Heart right ventricle (tissue), 16 donors: ENCODE measurements around the gene SUGT1. TPM values are rescaled to one million over a fixed set of nuclear protein-coding genes. Genes with fewer than 3 reads are reported as not detected.

ENCODE experiments used
- ATAC-seq, 8 donors: fragments of 200-7000 bp; cut with Tn5 transposase; one replicate each; pipeline ENCODE4 v1.9.1; 2020; ENCODE audit warnings: mild to moderate bottlenecking in 8 of 8, moderate library complexity in 8 of 8, moderate number of reproducible peaks in 1 of 8
- DNase-seq, 2 donors: peaks; one replicate each; pipeline ENCODE4 v3.0.0-alpha.2; 2020
- H3K27ac ChIP-seq, 10 donors: fragments of 200-600 bp; sonication (generic) in 2 of 10; one replicate each; pipeline versions ENCODE4 v1.5.0 to v1.8.0; 2020 to 2022; ENCODE audit warnings: mild to moderate bottlenecking in 3 of 10
- H3K27me3 ChIP-seq, 7 donors: fragments of 200-600 bp; one replicate each; pipeline ENCODE4 v1.8.0; 2021 to 2022; ENCODE audit warnings: mild to moderate bottlenecking in 2 of 7
- H3K36me3 ChIP-seq, 9 donors: fragments of 200-600 bp; sonication (generic) in 1 of 9; one replicate each; pipeline versions ENCODE4 v1.5.0 to v1.8.0; 2020 to 2022; ENCODE audit warnings: mild to moderate bottlenecking in 2 of 9
- H3K4me1 ChIP-seq, 9 donors: fragments of 200-600 bp; sonication (generic) in 1 of 9; one replicate each; pipeline versions ENCODE4 v1.5.0 to v1.8.0; 2020 to 2022; ENCODE audit warnings: mild to moderate bottlenecking in 4 of 9
- H3K4me3 ChIP-seq, 10 donors: fragments of 200-600 bp; sonication (generic) in 2 of 10; one replicate each; pipeline versions ENCODE4 v1.5.0 to v1.8.0; 2020 to 2022; ENCODE audit warnings: mild to moderate bottlenecking in 7 of 10, moderate library complexity in 2 of 10
- H3K9me3 ChIP-seq, 11 donors: fragments of 200-600 bp in 10 of 11; sonication (generic) in 2 of 11; one replicate each; pipeline versions ENCODE4 v1.5.0 to v1.8.0; 2013 to 2022; ENCODE audit warnings: mild to moderate bottlenecking in 2 of 11, control low read depth in 1 of 11, moderate library complexity in 1 of 11
- WGBS, 2 donors: extraction: QIAGEN DNeasy Blood & Tissue Kit; methylation state at CpG; one replicate each; pipeline ENCODE4 v1.1.7; 2013; ENCODE audit warnings: inconsistent platforms in 1 of 2; 5-methylcytosine and 5-hydroxymethylcytosine counted together
- intact Hi-C, 10 donors: fragments of 100-400 bp; cut with DNase I; formaldehyde crosslinking; loops; one replicate each; pipeline versions ENCODE4 v1.11.1 to v1.14.2; 2022
- polyA plus RNA-seq, 2 donors: library from polyadenylated mRNA; stranded (reverse); fragments of 200-250 nt; gene quantifications; one replicate each; pipeline ENCODE4 v1.2.3, GENCODE V29; 2013
- total RNA-seq, 10 donors: library from RNA; stranded (reverse); fragmentation: NEBNext Ultra II Directional in 3 of 10; extraction: Animal tissue kit (Norgen Biotek cat#: 25700) in 3 of 10; gene quantifications; one replicate each; pipeline versions ENCODE4 v1.2.1 to v1.2.4, GENCODE V29; 2021 to 2023
- TF ChIP-seq, protein P1 (sequence below), 9 donors: fragments of 200-600 bp; sonication (generic) in 2 of 9; IDR thresholded peaks; one replicate each; pipeline versions ENCODE4 v1.5.0 to v1.8.0; 2021 to 2022; ENCODE audit warnings: antibody characterized with exemption in 9 of 9, mild to moderate bottlenecking in 5 of 9, moderate library complexity in 1 of 9
- donor health status: Arrhythmogenic right ventricular cardiomyopathy.
- donor health status: ischemic (EF 13 %, LVEDD 7.1; RV severe dilation, severe dysfunction).
- donor health status: healthy with polysubstance abuse.
- donor health status: DM: no; HTN: yes; CAD: no.
- donor health status: DM: no; HTN: no; CAD: no.
- donor health status: ischemic (EF 25% LVEDD 6.9; RV normal size, moderate dysfunction).
- donor health status: ischemic (EF 25% LVEDD 5.7; RV mildly dilated, moderate dysfunction).
- donor health status: healthy.
- donor health status: DM: yes; HTN: yes; CAD: no.
- donor health status: Ischemic cardiomyopathy.
- donor health status: ischemic (EF 35%, LVEDD 5.7; RV mildly dilated, moderate dysfunction).
- donor health status: nonischemic (EF 11% LVEDD 7.7; RV severe dilation, severe dysfunction).
- donor health status: DM: yes; HTN: yes; CAD: no.
- donor health status: PGD.
- donor health status: ischemic (EF 29% LVEDD 5.4; RV normal size, mild dysfunction).
- donor health status: nonischemic (EF 23%, LVEDD 6.1; RV moderate dilation, normal function).

The SUGT1 gene
- total and polyA plus RNA-seq, 12 donors: 44.3 to 61.7 (median 54.2) TPM

DNA sequence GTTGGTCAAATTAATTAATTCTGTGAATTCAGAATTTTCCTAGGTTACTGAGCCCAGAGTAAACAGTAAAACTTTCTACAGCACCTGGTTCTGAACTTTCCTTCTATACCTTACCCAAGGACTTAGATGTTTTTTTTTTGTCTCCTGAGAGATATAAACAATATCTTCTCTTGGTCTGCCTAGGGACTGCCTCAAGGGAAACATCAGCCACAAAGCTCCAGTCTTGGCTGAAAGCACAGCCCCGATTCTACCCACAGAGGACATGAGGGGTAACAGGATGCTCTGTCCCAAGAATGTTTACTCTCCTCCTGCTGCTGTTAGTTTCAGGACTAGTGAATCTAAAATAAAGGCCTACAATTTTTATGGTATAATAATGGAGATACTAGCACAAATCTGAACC lies 72.7 kb downstream of the SUGT1 start:
- TF ChIP-seq, protein P1, sequence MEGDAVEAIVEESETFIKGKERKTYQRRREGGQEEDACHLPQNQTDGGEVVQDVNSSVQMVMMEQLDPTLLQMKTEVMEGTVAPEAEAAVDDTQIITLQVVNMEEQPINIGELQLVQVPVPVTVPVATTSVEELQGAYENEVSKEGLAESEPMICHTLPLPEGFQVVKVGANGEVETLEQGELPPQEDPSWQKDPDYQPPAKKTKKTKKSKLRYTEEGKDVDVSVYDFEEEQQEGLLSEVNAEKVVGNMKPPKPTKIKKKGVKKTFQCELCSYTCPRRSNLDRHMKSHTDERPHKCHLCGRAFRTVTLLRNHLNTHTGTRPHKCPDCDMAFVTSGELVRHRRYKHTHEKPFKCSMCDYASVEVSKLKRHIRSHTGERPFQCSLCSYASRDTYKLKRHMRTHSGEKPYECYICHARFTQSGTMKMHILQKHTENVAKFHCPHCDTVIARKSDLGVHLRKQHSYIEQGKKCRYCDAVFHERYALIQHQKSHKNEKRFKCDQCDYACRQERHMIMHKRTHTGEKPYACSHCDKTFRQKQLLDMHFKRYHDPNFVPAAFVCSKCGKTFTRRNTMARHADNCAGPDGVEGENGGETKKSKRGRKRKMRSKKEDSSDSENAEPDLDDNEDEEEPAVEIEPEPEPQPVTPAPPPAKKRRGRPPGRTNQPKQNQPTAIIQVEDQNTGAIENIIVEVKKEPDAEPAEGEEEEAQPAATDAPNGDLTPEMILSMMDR (IDR thresholded peaks at IDR 0.05): no peak
- no peaks in the 10 kb centered on the region for H3K36me3 ChIP-seq
- H3K9me3 ChIP-seq: peaks cover 0 to 11% (median 0%) of the 10 kb centered on the region in 11 donors
- ATAC-seq: no peak
- peaks cover 0 to 4% (median 0%) of the 10 kb centered on the region in 7 donors for H3K27me3 ChIP-seq
- no peak overlapping the region for H3K4me3 ChIP-seq
- intact Hi-C loops: no loop called here
- no peaks in the 10 kb centered on the region for H3K4me1 ChIP-seq
- DNase-seq: no peak
- no peak overlapping the region for H3K27ac ChIP-seq
- WGBS, 2 donors: 66 to 76% methylated on average over 1 of the region's 1 CpG

DNA sequence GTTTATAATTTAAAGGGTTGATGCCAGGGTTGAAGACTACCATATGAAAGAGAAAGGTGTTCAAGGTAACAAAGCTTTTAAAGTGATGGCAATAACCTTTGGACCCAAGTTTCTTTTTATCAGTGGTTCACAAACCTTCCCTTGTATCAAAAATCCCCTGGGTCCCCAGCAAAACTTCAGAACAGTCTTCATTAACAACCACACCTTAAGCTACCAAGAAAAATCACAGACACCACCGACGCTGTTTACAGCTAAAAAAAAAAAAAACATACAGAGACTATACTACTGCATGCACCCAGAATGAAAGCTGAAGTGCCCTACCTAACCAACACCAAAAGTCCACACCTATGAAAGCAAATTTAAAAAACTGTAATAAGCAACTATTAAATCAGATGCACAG lies 73.6 kb downstream of the SUGT1 start:
- Histone ChIP-seq H3K4me3 (no peak overlapping the region), H3K27me3 (peaks cover 0 to 12% (median 0%) of the 10 kb centered on the region in 7 donors), H3K27ac (no peak overlapping the region), H3K36me3 (no peaks in the 10 kb centered on the region), H3K4me1 (no peaks in the 10 kb centered on the region), H3K9me3 (peaks cover 0 to 11% (median 0%) of the 10 kb centered on the region in 11 donors)
- no peak for ATAC-seq
- WGBS, 2 donors: 82 to 91% methylated on average over 2 of the region's 2 CpGs
- TF ChIP-seq, protein P1 (IDR thresholded peaks at IDR 0.05): no peak
- intact Hi-C loops: no loop called here
- DNase-seq: no peak

DNA sequence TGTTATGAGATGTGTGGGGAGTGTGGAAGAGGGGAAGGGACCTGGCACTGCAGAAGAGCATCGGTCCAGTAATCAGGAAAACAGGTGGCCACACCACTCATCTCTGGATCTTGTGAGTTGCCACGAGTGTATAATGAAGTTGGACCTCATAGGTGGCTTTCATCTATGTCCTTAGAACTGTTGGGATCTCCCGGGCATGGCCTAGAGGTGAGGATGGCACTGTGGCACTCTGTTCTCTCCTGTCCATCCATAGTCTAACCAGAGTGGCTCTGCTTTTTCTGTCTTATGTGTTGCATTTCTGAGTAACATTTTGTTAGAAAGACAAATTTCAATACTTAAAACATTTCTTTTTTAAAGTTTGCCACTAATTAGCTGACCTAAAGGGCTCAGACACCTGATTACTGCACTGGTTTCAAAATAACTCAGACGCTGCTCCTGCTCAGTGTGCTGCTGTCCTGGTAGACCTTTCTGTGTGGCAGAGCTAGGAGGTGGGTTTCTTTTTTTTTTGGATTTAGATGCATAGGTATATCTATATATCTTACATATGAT lies 81.5 kb downstream of the SUGT1 start:
- peaks cover 4 to 56% (median 39%) of the 10 kb centered on the region in 7 donors for H3K27me3 ChIP-seq

DNA sequence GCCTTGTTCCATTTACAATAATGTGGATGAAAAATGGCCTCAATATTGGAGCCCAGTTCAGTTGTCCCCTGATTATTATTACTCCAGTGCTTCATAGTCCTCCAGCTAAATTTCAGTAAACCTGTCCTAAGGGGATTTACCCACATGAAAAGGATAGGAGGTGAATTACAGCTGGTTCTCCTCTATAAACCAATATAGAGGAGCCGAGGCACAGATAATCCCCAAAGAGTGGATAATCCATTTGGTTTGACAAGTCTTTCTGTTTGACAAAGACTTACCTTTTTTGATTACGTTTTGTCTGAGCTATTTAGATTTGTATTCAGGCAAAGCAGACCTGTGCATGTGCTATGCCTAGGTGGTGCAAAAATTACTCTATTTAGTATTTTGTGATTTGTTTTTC lies 84.3 kb downstream of the SUGT1 start:
- ATAC-seq: no peak
- peaks cover 7 to 75% (median 59%) of the 10 kb centered on the region in 7 donors for H3K27me3 ChIP-seq
- no peak overlapping the region for H3K27ac ChIP-seq
- H3K4me3 ChIP-seq: no peak overlapping the region
- no peaks in the 10 kb centered on the region for H3K36me3 ChIP-seq
- TF ChIP-seq, protein P1 (IDR thresholded peaks at IDR 0.05): no peak
- WGBS, 2 donors: 88 to 91% methylated on average over 2 of the region's 2 CpGs
- peaks cover 0 to 13% (median 9%) of the 10 kb centered on the region in 9 donors for H3K4me1 ChIP-seq
- no peak for DNase-seq
- intact Hi-C loops: no loop called here
- H3K9me3 ChIP-seq: no peaks in the 10 kb centered on the region

More for the DNA sequence above, 81.5 kb downstream of the SUGT1 start:
- Histone ChIP-seq H3K27ac (no peak overlapping the region), H3K4me3 (no peak overlapping the region), H3K9me3 (no peaks in the 10 kb centered on the region), H3K36me3 (no peaks in the 10 kb centered on the region), H3K4me1 (peaks cover 0 to 8% (median 4%) of the 10 kb centered on the region in 9 donors)
- ATAC-seq (no peak), DNase-seq (no peak)
- TF ChIP-seq, protein P1 (IDR thresholded peaks at IDR 0.05): no peak
- intact Hi-C loops: no loop called here
- WGBS, 2 donors: 83 to 84% methylated on average over 4 of the region's 4 CpGs
